OCI-LY1 (cell line): Measurements from ENCODE around the gene MED31.
"Not testable (repeated sequence)": the region's sequence is repeated elsewhere in the genome, so short reads cannot be mapped to it uniquely, and the experiment has no call there.

ENCODE experiments used
- CTCF ChIP-seq: fragments of 200-600 bp; sonication (generic), shearing (Covaris generic); IDR thresholded peaks from 2 replicates; pipeline ENCODE4 v1.5.1; 2017; ENCODE audit warnings: mild to moderate bottlenecking, antibody characterized with exemption, low read length, moderate library complexity, mixed read lengths
- EZH2 ChIP-seq: fragments of 200-600 bp; sonication (generic), shearing (Covaris generic); IDR thresholded peaks from 2 replicates; pipeline ENCODE4 v1.8.0; 2017; ENCODE audit warnings: borderline replicate concordance, mixed run types, mild to moderate bottlenecking, antibody characterized with exemption, low read length, moderate library complexity, mixed read lengths

- not testable (repeated sequence) for TF ChIP-seq CTCF, EZH2
These were observed 40.6 kb upstream of the MED31 start for GRCh38 chr17:6691958-6692357.
